HuH-7 (cell line): ENCODE data around the gene NUP205.
A peak's percentile ranks its signal among the peaks of the same experiment; 100 is the strongest.

Experiments
- DNase-seq: peaks from one replicate; pipeline ENCODE4 v3.0.0; 2011; ENCODE audit warnings: low spot score

Gene NUP205

DNA sequence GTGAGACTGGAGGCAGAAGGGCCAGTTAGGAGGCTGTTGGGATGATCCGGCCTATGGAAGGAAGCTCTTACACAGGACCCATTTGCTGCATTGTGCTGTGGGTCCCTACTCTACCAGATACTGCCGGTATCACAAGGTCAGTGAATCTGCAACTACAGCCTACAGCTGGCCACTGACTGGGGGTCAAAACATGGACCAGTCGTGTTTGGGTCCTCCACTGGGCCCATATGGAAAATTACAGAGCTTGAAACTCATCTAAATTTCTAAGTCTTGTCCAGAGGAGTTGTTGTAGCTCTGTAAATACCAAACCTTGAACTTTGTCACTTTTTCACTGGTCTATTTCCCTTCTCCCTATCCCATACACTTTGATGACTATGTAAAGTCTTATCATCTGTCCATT lies 5.6 kb upstream of the NUP205 start:
- no peak for DNase-seq

DNA sequence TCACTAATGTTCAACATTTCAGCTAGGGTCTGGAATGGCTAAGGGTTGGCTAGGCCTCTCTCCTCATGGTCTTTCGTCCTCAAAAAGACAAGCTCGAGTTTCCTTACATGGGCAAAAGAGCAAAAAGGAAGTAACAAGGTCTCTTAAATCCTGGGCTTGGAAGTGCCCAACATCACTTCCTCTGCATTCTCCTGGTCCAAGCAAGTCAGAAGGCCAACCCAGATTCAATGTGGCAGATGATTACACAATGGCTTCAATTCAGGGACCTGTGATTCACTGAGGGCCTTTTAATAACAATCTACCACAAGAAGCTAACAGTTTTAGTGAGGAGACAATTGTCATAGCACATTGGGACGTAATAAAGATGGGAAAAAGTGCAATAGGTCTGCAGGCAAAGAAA lies 4.4 kb upstream of the NUP205 start:
- no peak for DNase-seq

DNA sequence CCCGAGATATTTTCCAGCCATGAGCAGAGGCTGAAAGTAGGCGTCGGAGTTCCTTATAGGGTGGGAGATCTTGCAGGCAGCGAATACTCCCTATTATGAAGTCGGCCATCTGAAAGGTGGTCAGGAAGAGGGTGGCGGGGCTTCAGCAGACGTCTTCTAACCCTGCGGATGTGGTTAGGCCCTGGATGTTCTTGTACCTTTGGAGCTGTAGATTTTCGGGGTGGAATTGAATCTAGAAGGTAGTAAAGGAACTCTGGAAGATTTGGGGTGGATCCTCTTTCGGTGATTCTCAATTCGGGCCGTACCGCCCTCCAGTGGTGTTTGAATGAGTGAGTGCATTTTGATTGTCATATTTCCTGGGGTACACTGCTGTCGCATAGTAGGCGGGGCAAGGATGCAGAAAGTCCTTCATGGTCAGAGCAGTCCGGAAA lies 635 bp downstream of the NUP205 start:
- peak; percentile 40 for DNase-seq

DNA sequence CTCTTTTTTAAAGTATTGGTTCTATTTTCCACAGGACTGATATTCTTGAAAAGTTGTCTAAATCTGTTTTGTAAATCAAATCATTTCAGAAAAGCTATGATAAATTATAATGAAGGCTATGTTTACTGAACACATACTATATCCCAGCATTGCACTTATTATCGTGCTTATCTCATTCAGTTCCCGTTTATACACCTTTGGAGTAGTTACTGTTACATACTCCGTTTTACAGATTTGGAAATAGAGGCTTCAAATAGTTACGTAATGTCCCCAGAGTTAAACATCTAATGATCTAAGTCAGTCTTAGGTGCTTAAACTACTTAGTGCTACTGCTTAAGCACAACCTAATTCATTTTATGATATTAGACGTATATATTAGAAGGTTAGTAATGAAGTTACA lies 1.2 kb downstream of the NUP205 start:
- DNase-seq, result no peak

DNA sequence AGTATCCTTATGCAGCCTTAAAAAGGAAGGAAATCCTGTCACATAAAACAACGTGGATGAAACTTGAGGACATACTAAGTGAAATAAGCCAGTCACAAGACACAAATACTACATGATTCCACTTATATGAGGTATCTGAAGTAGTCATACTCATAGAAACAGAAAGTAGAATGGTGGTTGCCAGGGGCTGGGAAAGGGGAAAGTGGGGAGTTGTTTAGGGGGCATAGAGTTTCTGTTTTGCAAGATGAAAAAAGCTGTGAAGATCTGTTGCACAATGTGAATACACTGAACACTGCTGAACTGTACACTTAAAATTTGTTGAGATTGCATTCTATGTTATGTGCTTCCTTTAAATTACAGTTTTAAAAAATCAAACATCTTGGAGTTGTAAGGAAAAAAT lies 2.9 kb downstream of the NUP205 start:
- no peak for DNase-seq

DNA sequence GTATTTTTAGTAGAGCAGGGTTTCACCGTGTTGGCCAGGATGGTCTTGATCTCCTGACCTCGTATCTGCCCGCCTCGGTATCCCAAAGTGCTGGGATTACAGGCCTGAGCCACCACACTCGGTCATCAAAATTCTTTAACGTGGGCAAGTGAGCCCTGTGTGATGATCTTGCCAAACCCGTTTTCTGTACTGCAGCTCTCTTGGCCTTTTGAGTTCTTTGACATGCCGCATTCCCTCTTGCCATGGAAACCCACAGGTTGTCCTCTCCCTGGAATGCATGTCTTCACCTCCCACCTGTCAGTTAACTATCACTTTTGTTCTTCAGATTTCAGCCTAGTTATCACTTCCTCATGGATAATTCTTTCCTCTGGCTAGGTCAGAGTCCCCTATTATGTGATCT lies 5.0 kb downstream of the NUP205 start:
- DNase-seq, result no peak

DNA sequence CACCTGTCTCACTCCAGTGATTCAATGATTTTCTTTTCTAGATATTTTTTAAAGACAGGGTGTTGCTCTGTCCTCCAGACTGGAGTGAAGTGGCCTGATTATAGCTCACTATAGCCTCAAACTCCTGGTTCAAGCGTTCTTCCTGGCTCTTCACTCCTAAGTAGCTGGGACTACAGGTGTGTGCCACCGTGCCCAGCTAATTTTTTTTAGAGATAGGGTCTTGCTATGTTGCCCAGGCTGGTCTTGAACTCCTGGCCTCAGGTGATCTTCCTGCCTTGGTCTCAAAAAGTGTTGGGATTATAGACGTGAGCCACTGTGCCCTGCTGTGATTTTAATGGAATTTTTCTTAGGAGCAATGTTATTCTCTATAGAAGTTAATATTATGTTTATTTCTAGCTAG lies 14.1 kb downstream of the NUP205 start:
- no peak for DNase-seq

DNA sequence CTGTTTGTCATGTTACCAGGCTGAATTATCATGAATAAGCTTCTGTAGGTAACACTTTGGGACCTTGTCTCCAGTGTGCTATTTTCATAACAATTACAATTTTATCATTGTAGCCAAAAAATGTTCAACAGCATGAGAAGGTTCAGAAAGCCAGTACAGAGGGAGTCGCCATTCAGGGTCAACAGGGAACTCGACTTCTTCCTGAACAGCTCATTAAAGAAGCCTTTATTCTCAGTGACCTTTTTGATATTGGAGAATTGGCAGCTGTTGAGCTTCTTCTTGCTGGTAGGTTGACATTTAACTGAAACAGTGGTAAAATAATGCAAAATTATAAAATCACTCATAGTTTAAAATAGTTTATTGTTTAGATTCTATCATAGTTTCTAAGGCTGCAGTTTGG lies 15.8 kb downstream of the NUP205 start:
- DNase-seq, result no peak

DNA sequence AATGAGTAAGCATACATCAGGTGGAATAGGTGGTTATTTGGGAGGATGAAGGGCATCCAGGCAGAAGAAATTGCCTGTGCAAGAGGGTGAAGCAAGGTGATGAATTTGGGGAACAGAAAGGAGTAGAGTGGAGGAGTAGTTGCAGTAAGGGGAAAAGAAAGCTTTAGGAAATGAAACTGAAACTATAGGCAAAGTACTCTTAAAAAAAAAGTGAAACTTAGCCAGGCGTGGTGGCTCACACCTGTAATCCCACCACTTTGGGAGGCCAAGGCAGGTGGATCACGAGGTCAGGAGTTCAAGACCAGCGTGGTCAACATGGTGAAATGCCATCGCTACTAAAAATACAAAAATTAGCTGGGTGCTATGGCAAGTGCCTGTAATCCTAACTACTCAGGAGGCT lies 17.6 kb downstream of the NUP205 start:
- DNase-seq, result no peak

DNA sequence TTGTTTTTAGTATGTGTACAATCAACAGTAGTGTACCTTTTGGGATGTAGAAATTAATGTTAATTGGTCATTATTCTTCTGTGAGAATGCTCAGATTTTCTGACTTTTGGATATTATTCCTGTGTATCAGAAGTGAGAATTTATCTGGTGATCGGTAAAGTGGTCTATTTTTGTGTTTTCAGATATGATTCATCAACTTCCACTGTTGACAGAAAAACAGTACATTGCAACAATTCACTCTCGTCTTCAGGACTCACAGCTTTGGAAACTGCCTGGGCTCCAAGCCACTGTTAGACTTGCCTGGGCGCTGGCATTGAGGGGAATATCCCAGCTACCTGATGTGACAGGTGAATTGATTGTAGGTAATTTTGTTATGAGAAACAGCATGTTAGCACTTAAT lies 20.9 kb downstream of the NUP205 start:
- no peak for DNase-seq

DNA sequence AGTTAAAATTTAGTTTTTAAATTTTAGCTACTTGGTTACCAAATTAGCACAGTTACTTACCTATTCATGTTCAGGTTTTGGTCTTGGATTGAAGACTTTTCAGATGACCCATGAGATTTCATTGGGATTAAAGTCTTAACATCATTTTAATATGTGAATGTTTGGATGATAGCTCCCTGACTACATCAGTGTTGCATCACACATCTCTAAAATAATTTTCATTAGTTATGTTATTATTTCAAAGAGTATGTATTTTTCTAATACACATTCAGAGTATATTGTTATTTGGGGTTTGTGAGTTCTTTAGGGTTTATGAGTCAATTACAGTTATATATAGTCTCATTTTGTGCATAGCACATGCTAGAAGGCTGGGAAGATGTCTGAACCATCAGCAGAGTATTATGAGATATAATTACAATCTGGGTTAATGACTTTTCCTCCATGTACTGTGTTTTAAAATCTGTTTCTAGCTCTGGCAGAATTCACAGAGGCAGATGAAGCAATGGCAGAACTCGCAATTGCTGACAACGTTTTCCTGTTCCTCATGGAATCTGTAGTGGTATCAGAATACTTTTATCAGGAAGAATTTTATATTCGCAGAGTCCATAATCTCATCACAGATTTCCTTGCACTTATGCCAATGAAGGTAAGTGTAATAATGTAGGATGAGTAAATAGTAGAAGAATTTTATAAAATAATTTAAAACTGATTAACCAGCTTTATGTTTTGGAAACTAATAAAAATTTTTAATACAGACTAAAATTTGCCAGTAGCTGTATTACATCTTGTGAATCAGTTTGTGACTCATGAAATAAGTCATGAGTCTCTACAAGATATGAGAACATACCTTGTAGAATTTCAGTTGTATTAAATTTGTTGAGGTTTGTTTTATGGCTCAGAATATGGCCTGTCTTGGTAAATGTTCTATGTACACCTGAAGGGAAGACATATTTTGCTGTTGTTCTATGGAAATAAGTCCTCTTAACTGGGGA lies 26.9 kb downstream of the NUP205 start:
- no peak for DNase-seq

DNA sequence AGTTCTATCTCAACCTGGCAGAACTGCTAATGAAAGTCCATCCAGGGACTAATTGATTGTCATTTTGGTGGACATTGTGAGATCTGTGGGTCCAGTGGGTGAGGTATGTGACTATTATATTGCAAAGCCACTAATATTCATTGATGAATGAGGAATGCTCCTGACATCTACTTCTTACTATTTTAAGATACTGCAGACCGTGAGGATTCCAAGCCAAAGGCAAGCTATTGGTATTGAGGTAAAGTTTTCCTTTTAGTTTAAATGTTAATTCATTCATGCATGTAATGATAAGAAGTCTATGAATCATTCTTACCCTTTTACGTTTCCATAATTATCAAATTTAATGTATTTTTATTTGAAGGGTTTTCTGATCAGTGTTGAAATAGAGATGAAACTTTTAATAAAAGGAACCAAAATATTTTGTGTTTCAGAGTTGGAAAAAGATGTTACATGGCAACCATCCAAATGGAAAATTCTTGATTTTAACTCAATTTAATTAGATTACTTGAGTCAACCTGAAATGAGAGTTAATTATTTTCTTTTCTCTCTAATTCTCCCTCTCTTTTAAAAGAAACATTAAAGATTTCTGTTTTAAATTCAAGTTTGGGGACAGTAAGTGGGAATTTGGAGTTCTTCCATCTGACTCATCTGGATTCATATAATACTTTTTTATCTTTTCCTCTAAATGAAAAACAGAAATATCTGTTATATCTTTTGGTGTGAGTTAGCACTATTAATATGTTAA lies 39.6 kb downstream of the NUP205 start:
- no peak for DNase-seq

DNA sequence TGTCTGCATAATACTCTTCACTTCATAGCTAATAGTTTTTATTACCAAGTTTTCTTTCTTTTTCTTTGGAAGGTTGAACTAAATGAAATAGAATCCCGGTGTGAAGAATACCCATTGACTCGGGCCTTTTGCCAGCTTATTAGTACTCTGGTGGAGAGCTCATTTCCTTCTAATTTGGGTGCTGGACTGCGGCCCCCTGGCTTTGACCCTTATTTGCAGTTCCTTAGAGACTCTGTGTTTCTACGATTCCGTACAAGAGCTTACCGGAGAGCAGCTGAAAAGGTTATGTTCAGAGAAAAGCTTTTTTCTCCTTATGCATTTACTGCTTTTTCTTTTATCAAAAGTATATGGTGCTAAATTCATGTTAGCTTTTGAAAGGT lies 40.2 kb downstream of the NUP205 start:
- DNase-seq, result no peak

DNA sequence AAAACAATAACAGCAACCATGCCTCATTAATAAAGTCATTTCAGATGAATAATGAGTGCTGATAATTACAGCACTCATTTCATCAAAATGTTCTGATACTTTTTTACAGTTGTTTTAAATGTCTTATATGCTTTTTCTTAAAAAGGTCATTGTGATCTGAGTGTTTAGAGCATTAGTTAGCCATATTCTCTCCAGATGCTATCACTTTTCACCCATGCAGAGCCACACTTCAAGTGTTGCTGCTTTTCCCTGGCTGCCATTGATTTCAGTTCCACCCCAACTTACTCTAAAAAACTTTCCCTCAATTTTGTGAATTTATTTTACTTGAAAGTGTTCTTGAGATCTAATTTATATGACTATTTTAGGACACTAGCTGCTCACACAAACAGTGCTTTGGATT lies 41.8 kb downstream of the NUP205 start:
- DNase-seq, result no peak

DNA sequence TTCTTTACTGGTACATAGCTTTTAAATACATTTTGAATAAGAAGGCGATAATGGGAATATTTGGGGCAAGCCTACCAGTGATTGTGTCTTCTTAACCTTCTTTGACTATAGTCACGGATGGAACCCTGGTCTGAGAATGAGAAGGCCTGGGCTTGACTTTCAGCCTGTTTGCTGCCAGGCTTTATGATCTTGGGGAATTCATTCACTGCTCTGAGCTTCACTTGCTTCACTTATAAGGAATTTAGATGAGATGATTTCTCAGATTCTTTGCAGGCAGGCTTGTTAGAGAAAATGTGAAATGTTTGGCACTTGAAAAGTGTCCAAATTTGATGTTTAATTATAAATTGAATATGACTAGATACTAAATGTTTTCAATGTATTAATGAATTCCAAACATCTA lies 42.5 kb downstream of the NUP205 start:
- DNase-seq, result no peak

DNA sequence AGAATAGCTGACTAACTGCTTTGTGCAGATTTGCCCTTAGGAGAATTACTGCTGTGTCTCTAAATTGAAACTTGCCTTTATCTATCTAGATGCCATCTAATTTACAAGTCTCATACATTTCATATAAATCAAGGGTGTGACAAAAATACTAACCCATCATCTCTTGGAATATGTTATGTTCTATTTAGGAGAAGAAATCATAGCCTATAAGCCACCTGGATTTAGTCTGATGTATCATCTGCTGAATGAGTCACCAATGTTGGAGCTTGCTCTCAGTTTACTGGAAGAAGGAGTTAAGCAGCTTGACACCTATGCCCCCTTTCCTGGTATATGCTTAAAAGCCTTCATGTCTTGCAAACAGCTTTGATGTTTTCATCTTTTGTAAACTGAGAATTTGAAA lies 43.5 kb downstream of the NUP205 start:
- no peak for DNase-seq

DNA sequence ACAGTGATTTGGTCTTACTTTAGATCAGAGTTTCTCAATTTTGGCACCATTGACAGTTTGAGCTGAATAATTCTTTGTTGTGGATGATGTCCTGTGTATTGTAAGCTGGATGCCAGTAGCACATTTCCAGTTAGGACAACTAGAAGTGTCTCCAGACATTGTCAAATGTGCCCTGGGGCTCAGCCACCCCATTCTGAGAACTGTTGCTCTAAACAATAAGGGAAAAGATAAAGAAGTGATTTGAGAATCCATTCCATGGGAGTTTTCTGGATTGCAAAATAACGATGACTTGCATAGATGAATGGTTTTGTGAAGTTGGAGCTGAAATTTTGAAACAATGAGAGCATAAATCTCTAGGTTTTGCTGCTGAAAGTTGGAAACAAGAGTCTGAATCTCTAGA lies 44.6 kb downstream of the NUP205 start:
- no peak for DNase-seq

DNA sequence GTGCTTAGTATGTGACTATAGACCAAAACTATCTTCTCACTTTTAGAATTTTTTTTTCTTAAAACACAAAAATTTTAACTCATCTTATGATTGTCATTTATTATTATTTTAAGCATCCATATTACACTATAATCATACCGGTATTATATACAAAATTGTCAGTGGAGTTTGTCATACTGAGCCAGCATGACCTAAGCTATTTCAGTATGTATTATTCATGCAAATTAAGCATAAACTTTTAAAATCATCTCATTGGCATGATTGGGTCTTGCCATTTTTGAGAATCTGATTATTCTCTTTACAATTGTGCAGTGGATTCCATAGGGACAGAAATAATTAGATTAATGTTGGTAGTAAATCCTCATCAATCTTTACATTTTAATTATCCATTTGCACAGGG lies 58.4 kb downstream of the NUP205 start:
- DNase-seq, result no peak

DNA sequence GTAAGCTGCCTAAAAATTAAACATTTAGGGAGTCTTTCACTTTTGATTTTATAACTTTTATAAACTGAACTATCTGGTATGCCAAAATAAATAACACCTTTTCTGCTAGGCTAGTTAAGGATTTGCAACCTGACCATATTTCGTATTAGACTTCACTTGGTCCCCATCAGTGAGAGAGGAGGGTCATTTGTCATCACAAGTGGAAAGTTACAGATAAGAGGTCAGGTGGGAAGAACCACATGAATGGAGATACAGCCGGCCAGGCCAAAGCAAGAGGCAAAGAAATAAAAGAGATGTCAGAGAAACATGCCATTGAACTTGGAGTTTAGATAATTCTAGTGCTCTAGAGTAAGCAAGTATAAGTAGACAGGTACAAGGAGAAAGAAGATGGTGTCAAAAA lies 60.1 kb downstream of the NUP205 start:
- no peak for DNase-seq

DNA sequence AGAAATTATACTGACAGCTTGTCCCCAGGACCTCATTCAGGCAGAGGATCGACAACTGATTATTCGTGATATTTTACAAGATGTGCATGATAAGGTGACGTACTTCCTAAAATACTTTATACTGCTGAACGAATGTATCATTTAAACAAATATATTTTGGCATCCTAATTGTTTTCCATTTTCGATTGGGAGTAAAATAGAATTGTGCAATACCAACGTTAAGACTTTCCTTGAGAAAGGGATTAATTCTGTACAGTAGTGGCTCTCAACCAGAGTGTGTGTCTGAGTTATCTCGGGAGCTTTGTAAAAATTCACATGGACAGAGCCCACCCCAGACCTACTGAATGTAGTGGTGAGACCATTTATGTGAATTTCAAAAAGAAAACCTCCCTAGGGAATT lies 60.8 kb downstream of the NUP205 start:
- DNase-seq, result no peak

DNA sequence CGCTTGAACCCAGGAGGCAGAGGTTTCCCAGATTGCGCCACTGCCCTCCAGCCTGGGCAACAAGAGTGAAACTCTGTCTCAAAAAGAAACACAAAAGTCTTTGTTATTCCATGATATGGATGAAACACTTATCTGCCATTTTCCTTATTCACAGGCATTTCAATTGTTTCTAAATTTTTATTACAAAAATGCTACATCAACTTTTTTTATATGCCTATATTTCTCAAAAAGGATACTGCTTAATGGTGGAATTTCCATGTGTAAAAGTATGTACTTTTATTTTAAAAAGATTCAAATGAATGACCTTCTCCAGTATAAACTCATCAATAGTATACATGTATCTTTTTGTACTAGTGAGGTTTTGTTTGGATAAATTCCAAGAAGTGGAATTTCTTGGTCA lies 62.7 kb downstream of the NUP205 start:
- DNase-seq, result no peak

DNA sequence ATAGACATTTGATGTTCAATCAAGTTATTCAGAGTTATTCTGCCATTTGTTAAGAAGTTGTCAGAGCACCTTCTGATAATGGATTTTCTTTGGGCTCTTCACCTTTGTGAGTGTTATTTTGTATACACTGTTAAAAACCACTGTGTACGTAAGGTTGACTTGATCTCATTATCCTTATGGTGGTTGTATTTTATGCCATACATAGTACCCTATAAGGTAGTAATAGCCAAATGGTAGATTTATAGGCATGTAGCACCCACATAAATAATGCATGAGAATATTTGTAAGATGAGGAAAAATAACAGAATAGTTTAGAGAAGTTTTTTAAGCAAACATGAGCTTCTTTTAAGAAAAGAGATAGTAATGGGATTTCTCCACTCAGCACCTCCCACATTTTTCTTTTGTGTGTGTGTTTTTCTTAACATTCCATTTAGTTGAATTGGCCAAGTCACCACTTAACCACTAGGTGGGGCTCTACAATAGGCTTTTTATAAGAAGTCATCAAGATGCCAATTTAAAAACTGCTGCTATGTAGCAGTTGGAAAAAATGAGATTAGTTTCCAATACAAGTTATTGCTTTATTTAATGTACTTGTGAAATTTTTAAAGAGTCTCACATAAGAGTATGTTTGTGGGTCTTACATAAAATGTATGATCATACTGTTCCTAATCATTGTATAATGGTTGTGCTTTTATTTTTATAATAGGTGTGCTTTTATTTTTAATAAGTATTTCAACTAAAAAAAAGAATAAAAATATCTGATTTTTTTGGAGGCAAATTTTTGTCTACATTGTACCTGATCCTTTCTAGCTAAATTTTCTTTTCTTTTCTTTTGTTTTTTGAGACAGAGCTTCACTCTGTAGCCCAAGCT lies 63.5 kb downstream of the NUP205 start:
- peak; percentile 32 for DNase-seq
